OCI-LY3 (cell line): Measurements from ENCODE around the gene PGRMC1.

Experiments
- EZH2phosphoT487 ChIP-seq: fragments of 200-600 bp; shearing (Covaris generic); IDR thresholded peaks from 2 replicates; pipeline ENCODE4 v1.6.1; 2018; ENCODE audit warnings: antibody characterized with exemption, mixed run types, low read depth
- TF ChIP-seq, protein P1 (sequence below): fragments of 200-600, 300-600 bp; sonication (generic); IDR thresholded peaks from 2 replicates; pipeline ENCODE4 v1.5.1; 2014; ENCODE audit warnings: antibody characterized with exemption, low read length, low read depth

DNA sequence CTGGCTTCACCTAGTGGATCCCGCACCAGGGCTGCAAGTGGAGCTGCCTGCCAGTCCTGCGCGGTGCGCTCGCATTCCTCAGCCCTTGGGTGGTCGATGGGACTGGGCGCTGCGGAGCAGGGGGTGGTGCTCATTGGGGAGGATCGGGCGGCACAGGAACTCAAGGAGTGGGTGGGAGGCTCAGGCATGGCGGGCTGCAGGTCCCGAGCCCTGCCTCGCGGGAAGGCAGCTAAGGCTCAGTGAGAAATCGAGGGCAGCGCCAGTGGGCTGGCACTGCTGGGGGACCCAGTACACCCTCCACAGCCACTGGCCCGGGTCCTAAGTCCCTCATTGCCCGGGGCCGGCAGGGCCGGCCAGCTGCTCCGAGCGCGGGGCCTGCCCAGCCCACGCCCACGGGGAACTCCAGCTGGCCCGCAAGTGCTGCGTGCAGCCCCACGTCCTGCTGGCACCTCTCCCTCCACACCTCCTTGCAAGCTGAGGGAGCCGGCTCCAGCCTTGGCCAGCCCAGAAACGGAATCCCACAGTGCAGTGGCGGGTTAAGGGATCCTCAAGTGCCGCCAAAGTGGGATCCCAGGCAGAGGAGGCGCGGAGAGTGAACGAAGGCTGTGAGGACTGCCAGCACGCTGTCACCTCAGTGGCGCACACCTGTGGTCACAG, 27.6 kb upstream of the PGRMC1 start:
- TF ChIP-seq, protein P1, sequence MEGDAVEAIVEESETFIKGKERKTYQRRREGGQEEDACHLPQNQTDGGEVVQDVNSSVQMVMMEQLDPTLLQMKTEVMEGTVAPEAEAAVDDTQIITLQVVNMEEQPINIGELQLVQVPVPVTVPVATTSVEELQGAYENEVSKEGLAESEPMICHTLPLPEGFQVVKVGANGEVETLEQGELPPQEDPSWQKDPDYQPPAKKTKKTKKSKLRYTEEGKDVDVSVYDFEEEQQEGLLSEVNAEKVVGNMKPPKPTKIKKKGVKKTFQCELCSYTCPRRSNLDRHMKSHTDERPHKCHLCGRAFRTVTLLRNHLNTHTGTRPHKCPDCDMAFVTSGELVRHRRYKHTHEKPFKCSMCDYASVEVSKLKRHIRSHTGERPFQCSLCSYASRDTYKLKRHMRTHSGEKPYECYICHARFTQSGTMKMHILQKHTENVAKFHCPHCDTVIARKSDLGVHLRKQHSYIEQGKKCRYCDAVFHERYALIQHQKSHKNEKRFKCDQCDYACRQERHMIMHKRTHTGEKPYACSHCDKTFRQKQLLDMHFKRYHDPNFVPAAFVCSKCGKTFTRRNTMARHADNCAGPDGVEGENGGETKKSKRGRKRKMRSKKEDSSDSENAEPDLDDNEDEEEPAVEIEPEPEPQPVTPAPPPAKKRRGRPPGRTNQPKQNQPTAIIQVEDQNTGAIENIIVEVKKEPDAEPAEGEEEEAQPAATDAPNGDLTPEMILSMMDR = no peak
- no peak for TF ChIP-seq EZH2phosphoT487
